KOPT-K1 (cell line): ENCODE results near the gene MRTFB.

Experiments
- H3K27ac ChIP-seq: fragments of 200-600 bp; sonication (generic); 2 replicates; pipeline ENCODE4 v1.5.1; 2016; ENCODE audit warnings: antibody characterized with exemption, mild to moderate bottlenecking, low read depth, low read length; ENCODE audit not compliant: poor library complexity, severe bottlenecking
- H3K36me3 ChIP-seq: fragments of 200-600 bp; sonication (generic); 2 replicates; pipeline ENCODE4 v1.5.1; 2017; ENCODE audit warnings: antibody characterized with exemption, mild to moderate bottlenecking, low read length, moderate library complexity; ENCODE audit not compliant: insufficient read depth
- H3K9me3 ChIP-seq: fragments of 200-600 bp; sonication (generic); 2 replicates; pipeline ENCODE4 v1.5.1; 2017; ENCODE audit warnings: antibody characterized with exemption, low read length, mild to moderate bottlenecking; ENCODE audit not compliant: insufficient read depth, poor library complexity, severe bottlenecking

The MRTFB gene

GRCh38 chr16:14275934-14276333, 204.8 kb downstream of the MRTFB start:
- Histone ChIP-seq H3K36me3 (no peaks in the 10 kb centered on the region), H3K9me3 (peaks cover 4% of the 10 kb centered on the region), H3K27ac (no peak overlapping the region)

DNA sequence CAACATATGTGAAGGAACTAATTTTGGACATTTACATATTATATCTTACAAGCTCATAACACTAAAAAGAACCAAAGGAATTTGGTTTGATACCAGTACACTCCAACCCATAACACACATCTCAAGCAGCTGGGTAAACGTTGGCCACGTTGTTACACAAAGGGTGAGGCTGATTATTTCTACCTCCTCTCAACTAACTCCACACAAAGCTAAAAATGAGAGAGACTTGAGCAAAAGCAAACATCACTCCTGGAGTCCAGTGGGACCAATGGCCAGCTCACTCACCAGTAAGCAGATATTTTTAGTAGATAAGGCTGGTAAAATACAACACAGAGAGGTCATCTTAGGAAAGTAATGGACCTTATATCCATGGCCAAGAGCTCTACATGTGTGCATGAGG, 207.6 kb downstream of the MRTFB start:
- Histone ChIP-seq H3K27ac (no peak overlapping the region), H3K9me3 (no peaks in the 10 kb centered on the region)

DNA sequence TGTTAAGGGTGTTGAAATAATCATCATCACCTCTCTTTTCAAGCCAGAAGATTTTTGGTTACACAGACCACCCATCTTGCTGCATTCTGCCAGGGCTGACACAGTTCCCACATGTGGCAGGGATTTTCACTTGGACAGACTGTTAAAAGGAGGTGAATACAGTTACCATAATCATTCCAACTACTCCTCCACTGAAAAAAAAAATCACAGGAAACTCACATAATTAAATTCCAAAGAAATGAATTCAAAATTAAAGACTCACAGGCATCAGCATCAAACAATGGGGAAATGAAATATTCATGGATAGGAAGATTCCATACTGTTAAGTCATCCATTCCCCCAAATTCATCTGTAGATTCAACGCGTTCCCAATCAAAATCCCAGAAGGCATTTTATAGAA, 209.4 kb downstream of the MRTFB start:
- no peak overlapping the region for H3K27ac ChIP-seq
- no peaks in the 10 kb centered on the region for H3K9me3 ChIP-seq
- no peaks in the 10 kb centered on the region for H3K36me3 ChIP-seq

More for the DNA sequence above, 207.6 kb downstream of the MRTFB start:
- H3K36me3 ChIP-seq: no peaks in the 10 kb centered on the region

DNA sequence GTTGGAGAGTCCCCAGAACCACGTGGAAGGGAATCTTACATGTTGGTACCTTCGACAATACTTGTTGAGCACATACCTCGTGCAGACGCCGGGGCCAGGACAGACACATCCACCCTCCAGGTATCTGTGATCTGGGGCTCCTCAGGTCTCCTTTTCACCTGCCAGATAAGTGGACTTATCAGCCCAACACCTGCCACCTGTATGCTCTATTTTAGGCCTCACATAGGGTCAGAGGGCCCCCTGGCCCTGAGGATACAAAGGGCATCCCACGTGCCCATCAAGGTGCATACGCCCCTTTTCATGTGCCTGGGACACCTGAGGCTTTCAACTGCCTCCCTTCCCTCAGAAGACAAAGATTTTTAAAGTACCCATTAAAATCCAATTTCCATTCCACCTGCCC, 212.7 kb downstream of the MRTFB start:
- no peaks in the 10 kb centered on the region for H3K36me3 ChIP-seq
- peaks cover 4% of the 10 kb centered on the region for H3K9me3 ChIP-seq
- no peak overlapping the region for H3K27ac ChIP-seq

DNA sequence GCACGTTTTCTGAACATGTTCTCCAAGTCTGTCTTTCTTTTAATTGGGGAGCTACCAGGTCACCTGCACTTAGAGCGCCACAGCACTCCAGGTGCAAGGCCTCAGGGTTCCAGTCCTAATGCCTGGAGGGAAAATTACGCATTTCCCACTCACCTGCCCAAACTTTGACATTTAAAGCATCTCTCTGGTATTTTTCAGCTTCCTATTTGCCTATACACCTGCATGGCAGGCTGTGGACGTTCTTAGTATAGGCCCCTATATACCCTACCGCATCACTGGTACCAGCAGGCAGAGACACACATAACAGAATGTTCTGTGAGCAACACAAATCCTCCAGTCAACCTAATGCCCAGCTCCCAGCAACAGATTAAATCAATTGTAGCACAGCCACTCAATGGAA, 213.3 kb downstream of the MRTFB start:
- Histone ChIP-seq H3K9me3 (peaks cover 9% of the 10 kb centered on the region), H3K27ac (no peak overlapping the region), H3K36me3 (no peaks in the 10 kb centered on the region)

- Histone ChIP-seq H3K9me3 (peaks cover 16% of the 10 kb centered on the region), H3K36me3 (no peaks in the 10 kb centered on the region), H3K27ac (peak overlapping the region; percentile 62)
These were observed 213.9 kb downstream of the MRTFB start for GRCh38 chr16:14284930-14285512.

GRCh38 chr16:14285513-14286367, 214.6 kb downstream of the MRTFB start:
- Histone ChIP-seq H3K27ac (peak overlapping the region; percentile 62), H3K36me3 (no peaks in the 10 kb centered on the region), H3K9me3 (peaks cover 16% of the 10 kb centered on the region)

- H3K9me3 ChIP-seq: peaks cover 16% of the 10 kb centered on the region
- no peak overlapping the region for H3K27ac ChIP-seq
These were observed 215.5 kb downstream of the MRTFB start for GRCh38 chr16:14286368-14287230.

DNA sequence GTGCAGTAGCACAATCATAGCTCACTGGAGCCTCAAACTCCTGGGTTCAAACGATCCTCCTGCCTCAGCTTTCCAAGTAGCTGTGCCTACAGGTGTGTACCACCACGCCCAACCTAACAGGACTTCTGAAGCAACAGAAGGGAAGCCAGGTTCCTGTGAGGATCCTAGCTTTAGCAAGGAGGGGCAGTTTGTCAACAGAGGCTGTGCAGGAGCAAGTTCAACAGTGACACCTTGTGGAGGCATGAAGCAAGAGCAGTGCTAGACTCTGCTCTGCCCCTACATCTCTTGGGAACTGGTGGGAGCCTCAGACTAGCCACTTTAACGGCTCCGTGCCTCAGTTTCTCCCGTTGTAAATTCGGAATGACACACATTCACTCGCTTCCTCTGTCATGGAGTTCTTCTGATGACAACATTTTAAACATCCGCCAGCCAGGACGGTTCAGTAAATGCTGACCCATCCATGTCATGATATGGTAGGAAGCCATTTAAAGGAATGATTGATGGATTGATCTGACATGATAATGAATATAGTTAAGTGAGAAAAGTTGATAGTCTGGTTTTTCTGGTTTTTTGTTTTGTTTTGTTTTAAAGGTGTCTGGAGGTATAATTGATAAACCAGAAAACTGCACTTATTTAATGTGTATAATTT, 218.7 kb downstream of the MRTFB start:
- no peaks in the 10 kb centered on the region for H3K36me3 ChIP-seq
- no peak overlapping the region for H3K27ac ChIP-seq
- H3K9me3 ChIP-seq: peaks cover 16% of the 10 kb centered on the region

More at GRCh38 chr16:14286368-14287230, 215.5 kb downstream of the MRTFB start:
- no peaks in the 10 kb centered on the region for H3K36me3 ChIP-seq

DNA sequence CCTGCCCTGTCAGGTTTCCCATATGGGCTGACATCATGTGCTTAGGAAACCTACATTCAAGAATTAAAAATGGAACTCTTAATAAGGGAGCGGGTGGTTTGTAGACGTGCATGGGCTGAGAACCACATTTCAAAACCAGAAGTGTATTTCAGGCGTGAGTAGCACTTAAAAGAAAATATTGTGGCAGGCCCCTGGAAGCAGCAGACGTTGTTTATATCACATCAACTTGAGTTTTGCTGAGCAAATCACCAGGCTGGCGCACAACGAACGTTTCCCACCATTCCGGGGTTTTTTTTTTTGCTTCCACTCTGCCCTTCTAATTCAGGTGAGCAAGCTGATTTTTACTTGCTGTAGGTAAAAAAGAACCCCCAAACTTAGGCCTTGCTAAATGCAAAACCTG, 220.2 kb downstream of the MRTFB start:
- no peaks in the 10 kb centered on the region for H3K36me3 ChIP-seq
- peaks cover 16% of the 10 kb centered on the region for H3K9me3 ChIP-seq
- no peak overlapping the region for H3K27ac ChIP-seq

- Histone ChIP-seq H3K9me3 (peaks cover 16% of the 10 kb centered on the region), H3K27ac (no peak overlapping the region), H3K36me3 (no peaks in the 10 kb centered on the region)
These were observed 221.1 kb downstream of the MRTFB start for GRCh38 chr16:14292051-14292825.

GRCh38 chr16:14296663-14297062, 225.5 kb downstream of the MRTFB start:
- no peaks in the 10 kb centered on the region for H3K36me3 ChIP-seq
- no peak overlapping the region for H3K27ac ChIP-seq
- no peaks in the 10 kb centered on the region for H3K9me3 ChIP-seq

DNA sequence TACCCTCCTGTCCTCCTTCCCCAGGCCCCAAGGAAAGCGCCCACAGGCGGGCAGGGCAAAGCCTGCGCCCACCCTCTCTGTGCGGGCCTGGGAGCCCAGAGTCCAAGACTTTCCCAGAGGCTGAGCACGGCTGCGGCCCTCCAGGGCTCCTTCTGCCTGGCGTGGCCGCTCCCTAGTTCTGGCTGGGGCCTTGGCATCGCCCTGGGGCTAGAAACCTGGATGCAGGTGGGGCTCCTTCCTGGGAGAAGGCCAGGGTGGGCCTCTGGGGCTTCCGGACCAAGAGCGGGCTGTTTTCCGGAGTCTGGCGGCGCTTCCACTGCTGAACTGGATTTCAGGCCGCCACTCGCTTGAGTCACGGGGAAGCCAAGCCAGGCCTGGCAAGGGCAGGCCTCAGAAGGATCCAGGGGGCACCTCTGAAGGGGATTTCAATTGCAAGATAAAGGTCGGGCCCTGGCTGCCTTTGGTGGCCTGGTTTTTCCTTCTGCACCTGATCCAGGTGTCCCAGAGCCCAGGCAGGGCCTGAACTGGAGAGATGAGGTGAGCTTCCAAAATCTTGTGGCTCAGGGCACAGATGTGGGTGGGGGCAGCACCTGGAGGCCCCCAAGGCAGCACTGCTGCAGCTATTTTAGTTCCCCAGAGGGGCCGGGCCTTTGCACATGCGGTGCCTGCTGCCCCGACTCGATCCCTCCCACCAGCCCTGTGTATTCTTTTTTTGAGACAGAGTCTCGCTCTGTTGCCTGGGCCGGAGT, 227.4 kb downstream of the MRTFB start:
- Histone ChIP-seq H3K27ac (no peak overlapping the region), H3K36me3 (no peaks in the 10 kb centered on the region)

More for the DNA sequence above, 227.4 kb downstream of the MRTFB start:
- no peaks in the 10 kb centered on the region for H3K9me3 ChIP-seq
